ENCODE measurements around the gene LKAAEAR1.

DNA sequence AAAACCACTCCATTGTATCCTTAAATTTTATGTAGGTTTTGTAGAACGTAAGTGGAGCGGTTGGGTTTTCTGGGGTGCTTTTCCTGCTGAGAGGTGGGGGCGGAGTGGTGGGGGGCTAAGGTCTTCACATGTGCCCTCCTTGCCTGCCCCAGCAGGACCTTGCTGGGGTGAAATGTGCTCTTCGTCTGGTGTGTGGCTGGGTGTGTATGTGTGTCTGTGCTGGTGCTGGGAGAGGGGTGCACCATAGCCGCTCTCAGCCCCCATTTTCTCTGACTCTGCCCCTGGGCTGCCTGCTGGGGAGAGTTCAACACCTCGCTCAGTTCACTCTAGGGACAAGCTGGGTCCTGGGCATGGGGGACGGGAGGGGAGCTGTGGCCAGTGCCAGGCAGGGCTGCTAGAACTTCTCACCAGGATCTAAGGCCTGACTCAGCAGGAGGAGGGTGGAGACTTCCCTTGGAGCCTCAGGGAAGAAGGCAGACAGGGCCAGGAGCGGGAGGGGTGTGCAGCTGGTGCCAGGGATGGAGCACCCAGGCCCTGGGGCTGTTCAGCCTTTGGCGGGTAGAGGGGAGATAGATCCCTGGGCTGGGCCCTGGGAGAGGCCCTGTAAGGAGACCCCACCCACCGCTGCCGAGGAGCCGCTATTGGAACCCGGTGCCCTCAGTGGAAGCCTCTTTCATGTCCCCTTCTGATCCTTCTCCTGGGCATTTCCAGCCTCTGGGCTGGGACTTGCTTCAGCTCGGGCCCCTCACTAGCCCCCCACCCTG lies 39.5 kb downstream of the LKAAEAR1 start:
- TF ChIP-seq CTCF (IDR thresholded peaks at IDR 0.05) (no peak), POLR2A (IDR thresholded peaks at IDR 0.05) (no peak), EP300 (IDR thresholded peaks at IDR 0.05) (no peak), POLR2AphosphoS5 (IDR thresholded peaks at IDR 0.05) (no peak)
